ENCODE measurements around the gene LMO7.
"Not testable (repeated sequence)": the region's sequence is repeated elsewhere in the genome, so short reads cannot be mapped to it uniquely, and the experiment has no call there.

Gene LMO7

DNA sequence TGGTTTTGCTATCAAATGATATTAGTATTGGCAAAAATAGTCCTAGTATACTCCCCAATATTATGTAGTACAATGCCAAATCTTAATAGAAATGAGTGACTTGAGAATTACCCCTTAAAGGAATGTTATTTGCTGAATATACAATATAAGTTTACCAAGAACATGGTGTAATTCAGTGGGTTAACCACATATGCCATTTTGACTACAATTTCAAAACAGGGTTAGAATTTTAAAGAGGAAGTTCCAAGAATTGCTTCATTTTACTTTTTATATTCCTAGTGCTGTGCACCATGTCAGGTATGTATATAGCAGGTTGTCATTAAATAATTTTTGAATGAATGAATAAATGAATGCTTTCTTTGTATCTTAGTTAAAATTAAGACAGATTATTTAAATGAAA is 66.3 kb downstream of the LMO7 start:
- DNase-seq = no peak

GRCh38 chr13:75703769-75704168 is 67.6 kb downstream of the LMO7 start:
- no peak for DNase-seq

DNA sequence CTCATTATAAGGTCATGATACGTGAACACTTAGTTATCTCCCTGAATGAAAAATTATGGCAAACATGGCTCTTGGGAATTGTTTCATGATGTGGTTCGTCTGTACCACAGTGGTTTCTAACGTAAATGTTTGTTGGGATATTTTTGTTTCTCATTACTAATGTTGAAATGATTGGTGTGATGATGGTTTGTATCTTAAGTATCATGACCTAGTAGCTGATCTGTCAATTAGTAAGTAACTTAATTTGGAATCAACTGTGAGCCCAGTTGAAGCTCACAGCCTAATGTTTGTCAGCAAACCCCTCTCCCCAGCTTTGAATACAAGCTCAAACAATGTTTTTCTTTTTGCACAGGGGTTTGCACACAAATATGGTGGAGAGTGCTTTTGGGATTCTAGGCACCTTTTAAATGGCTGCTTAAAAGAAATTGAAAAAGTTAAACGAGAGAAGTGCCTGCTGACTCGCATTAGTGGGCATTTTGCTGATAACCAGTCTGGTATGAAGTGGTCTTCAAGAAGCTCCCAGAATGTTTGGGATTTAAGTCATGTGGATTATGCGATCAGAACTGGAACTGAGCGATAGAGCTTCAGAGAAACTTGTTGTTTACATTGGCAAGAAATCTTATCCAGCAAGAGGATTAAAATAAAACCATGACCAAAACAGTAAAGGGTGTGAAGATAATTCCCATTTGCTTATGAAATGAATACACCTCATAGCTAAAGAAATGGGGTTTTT is 68.2 kb downstream of the LMO7 start:
- no peak for DNase-seq

- no peak for DNase-seq
Measured at GRCh38 chr13:75704927-75705288, 68.8 kb downstream of the LMO7 start.

DNA sequence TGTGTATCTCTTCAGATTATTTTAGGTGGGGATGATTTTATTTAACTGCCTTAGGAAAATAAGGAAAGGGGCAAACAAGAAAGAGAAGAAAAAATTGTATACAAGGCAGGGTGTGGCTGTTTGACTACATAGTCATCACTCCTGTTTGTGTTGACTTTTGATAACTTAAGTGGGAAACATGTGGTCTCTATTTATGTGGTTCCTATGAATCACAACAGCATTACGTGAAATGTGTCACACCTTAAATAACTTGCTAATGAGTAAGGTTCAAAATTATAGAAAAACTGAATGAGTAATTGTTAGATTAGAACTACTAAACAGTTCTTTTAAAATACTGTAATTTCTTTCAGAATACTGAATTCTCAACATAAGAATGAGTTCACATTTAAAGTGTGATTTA is 69.3 kb downstream of the LMO7 start:
- DNase-seq = no peak

DNA sequence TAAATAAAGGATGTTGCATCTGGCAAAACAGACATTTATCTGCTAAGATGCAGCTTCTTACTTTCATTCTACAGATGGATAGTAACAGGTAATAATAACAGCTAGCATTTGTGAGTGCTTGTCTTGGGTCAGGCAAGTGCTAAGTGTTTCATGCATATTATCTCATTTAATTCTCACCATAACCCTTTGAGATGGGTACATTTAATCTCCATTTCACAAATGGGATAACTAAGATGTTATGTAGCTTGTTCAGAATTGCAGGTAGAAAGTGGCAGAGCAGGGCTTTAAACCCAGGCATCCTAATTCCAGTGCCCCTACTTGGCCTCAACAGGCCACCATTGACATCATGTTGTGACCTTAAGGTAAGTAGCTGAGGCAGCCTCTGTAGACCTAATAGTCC is 69.8 kb downstream of the LMO7 start:
- DNase-seq = no peak

GRCh38 chr13:75713852-75714251 is 77.7 kb downstream of the LMO7 start:
- no peak for DNase-seq

DNA sequence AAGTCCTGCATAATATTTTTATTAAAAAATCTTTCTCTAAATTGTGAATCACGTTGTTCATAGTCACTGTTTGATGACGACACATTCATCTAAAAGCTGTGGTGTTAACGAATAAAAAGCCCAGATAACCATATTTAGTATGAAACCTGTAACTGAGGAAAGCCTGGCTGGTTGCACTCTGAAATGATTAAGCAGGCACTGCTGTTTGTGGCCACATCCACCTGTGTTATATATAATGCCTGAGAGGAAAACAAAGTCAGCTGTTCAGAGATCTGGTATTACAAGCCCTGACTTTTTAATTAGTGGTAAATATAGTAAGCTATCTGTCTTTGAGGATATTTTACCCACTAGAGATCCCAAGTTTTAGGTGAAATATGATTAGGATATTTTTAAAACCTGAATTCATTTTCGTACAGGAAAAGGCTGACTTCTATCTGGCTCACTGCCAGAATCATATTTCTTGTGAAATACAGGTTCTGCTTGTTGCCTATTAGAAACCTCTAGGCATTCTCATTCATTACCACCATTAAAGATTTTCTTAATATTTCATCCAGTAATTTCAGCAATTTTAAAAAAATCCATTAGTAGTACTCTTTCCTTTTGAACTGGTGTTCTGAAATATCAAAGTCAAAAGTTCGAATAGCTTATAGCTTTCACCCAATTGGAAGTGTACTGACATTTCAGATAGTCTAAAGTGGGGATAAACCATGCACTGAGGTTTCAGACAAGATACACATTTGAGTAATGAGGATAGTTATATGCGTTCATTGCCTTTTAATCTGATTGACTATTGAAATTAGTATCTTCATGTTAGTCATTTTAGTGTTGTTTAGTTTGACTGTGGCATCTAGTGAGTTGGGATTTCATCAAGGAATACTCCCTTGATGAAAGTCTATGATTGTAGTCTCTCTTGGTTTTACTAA is 79.7 kb downstream of the LMO7 start:
- DNase-seq = no peak

GRCh38 chr13:75717525-75717924 is 81.4 kb downstream of the LMO7 start:
- no peak for DNase-seq

GRCh38 chr13:75721307-75721706 is 85.2 kb downstream of the LMO7 start:
- no peak for DNase-seq

DNA sequence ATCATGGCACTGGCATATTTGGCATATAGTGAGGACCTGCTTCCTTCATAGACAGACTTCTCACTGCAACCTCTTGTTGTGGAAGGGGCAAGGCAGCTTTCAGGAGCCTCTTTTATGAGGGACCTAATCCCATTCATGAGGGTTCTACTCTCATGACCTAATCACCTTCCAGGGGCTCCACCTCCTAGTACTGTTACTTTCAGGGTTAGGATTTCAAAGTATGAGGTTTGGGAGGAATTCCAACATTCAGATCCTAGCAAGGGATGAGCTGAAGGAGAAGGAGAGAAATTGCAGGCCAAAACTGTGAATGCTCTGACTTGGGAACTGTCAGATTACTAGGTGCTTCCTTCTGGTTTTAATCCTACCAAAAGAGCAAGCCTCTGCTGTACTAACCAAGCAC is 87.8 kb downstream of the LMO7 start:
- DNase-seq = no peak

- no peak for DNase-seq
Measured at GRCh38 chr13:75724752-75725517, 88.8 kb downstream of the LMO7 start.

- DNase-seq = no peak
Measured at GRCh38 chr13:75725736-75726135, 89.6 kb downstream of the LMO7 start.

DNA sequence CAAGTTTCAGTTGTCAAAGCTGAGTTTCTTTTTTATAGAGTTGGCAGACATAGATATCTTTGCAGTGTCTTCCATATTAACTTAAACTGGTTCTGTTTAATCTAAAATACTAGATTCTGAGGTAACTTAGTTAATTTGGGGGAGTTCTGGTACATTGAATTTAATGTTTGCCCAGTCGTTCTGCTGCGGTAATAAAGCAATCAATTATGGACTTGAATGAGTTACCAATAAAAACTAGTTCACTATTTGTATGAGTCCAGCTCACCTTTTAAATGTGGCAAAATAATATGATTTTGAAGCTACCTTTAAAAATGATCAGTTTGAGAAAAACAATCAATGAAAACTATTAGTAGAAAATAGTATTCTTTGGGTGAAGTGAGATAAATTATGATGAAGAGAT is 90.2 kb downstream of the LMO7 start:
- no peak for DNase-seq

DNA sequence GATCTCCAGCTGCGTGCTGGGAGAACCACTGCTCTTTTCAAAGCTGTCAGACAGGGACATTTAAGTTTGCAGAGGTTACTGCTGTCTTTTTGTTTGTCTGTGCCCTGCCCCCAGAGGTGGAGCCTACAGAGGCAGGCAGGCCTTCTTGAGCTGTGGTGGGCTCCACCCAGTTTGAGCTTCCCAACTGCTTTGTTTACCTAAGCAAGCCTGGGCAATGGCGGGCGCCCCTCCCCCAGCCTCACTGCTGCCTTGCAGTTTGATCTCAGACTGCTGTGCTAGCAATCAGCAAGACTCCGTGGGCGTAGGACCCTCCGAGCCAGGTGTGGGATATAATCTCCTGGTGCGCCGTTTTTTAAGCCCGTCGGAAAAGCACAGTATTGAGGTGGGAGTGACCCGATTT is 97.0 kb downstream of the LMO7 start:
- not testable (repeated sequence) for DNase-seq

DNA sequence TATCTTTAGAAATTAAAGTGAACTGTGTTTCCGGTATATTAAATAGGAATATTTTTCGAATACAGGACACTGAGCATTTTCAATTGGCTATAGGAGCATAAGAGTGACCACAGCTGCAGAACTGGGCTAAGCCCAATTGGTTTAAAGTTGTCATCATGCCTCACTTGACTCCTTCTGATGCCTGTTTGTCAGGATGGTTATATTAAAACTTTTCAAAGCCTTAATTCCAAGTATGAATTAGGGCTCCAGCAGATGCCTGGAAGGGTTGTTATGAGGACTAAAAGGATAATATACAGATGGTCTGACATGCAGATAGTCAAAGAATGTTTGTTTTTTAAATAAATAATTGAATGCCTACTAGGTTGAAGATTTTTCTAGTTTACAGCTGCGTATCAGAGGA is 100.0 kb downstream of the LMO7 start:
- DNase-seq = no peak

DNA sequence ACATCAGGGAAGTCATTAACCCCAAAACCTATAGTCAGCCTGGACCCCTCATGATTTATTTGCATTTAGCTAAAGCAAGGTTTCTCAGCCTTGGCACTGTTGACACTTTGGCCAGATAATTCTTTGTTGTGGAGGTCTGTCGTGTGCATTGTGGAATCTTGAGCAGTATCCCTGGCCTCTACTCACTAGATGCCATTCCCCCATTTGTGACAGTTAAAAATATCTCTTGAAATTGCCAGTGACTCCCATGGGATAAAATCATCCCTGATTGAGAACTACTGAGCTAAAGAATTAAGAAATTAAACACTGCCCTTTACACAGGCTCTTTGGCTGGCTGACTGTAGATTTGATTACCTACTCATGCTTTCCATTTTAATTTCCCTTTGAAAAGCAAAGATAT is 102.7 kb downstream of the LMO7 start:
- no peak for DNase-seq

DNA sequence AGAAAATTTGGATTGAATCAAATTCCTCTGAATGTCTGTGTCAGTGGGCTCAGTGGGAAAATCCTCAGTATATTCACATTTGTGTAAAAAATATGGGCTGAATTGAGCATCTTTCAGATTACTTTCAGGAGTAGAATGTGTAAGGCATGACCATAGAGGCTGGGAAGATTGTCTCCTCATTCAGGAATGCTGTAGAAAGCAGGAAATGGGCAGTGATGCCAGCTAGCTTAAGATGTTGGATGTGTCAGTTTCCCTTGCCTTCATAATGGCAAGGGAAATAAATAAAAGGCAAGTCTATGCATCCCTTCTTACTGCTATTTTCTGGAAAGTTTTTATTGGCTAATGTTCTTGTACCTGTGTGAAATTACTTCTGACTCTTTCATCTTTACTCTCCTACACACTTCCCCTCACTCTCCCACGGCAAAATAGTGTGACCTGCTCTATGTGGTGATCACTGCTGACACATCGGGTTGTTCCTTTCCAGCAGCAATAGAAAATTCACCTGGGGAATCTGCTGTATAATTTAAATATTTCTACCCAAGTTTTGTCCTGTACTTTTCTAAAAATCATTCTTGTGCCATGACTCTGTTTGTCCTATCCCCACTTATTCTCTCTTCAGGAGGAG is 103.2 kb downstream of the LMO7 start:
- no peak for DNase-seq

DNA sequence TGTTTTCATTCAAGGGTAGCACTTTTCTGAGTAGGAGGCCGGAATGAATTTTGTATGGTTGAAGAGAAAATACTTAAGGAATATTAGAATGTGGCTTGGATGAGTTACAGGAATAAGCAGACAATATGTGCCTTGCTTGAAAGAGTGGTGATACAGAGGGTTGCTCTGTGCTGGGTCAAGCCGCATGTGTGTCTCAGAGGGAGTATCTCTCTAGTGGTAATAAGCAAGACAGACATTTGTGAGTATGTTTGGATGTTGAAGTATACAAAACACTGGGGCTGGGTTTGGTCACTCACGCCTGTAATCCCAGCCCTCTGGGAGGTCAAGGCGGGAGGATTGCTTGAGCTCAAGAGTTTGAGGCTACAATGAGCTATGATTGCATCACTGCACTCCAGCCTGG is 103.9 kb downstream of the LMO7 start:
- no peak for DNase-seq

- not testable (repeated sequence) for DNase-seq
Measured at GRCh38 chr13:75743072-75743471, 106.9 kb downstream of the LMO7 start.

GRCh38 chr13:75744127-75744526 is 108.0 kb downstream of the LMO7 start:
- no peak for DNase-seq

GRCh38 chr13:75745387-75745786 is 109.3 kb downstream of the LMO7 start:
- DNase-seq = no peak

DNA sequence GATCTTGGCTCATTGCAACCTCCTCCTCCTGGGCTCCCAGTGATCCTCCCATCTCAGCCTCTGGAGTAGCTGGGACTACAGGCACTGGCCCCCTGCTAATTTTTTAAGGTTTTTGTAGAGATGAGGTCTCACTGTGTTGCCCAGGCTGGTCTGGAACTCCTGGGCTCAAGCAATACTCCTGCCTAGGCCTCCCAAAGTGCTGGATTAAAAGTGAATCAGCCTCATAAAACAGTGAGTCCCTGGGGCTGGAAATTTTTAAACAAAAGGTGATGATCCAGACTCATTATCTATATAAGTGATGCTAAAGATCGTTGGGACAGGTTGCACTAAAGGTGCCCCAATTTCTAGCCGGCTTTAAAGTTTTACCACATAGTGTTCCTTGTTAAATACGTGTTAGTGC is 112.7 kb downstream of the LMO7 start:
- no peak for DNase-seq

All from stimulated activated CD4-positive, alpha-beta T cell treated with anti-CD3 and anti-CD28 coated beads, Interleukin-4, amount 100 ng/mL, for 1 hour (primary cell).